Measurements from ENCODE around the gene EPC1. TPM values are rescaled to one million over a fixed set of nuclear protein-coding genes. Genes with fewer than 3 reads are reported as not detected.
"Not testable (repeated sequence)": the region's sequence is repeated elsewhere in the genome, so short reads cannot be mapped to it uniquely, and the experiment has no call there.

EPC1 gene
- total RNA-seq, 1 donor from 2014 or later, result 22.9 TPM

DNA sequence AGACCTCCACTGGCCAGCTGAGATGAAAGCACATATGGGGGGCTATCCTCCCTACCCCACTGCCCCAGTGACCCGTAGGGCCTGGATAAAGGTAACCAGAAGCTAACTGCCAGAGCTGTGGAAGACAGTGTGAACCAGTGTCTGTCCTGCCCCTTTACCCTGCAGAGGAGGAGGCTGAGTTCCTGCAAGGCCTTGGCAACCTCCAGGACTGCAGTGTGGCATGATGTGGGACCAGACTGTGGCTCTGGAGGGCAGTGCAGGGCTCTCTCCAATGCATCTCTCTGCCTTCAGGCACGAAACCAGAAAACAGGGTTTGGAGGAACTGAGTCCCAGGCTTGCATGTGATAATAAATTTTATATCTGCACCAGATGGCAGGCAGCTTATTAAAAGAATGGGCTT, 93.1 kb downstream of the EPC1 start:
- Histone ChIP-seq H3K36me3 (ENCODE audit: control insufficient read depth, insufficient read depth, low read length) (no peaks in the 10 kb centered on the region), H3K27me3 (ENCODE audit: control insufficient read depth, insufficient read depth, low read length) (no peaks in the 10 kb centered on the region), H3K4me3 (ENCODE audit: low read depth, low read length) (no peak overlapping the region)
- DNase-seq (ENCODE audit: low read depth), result no peak
- TF ChIP-seq, protein P1, sequence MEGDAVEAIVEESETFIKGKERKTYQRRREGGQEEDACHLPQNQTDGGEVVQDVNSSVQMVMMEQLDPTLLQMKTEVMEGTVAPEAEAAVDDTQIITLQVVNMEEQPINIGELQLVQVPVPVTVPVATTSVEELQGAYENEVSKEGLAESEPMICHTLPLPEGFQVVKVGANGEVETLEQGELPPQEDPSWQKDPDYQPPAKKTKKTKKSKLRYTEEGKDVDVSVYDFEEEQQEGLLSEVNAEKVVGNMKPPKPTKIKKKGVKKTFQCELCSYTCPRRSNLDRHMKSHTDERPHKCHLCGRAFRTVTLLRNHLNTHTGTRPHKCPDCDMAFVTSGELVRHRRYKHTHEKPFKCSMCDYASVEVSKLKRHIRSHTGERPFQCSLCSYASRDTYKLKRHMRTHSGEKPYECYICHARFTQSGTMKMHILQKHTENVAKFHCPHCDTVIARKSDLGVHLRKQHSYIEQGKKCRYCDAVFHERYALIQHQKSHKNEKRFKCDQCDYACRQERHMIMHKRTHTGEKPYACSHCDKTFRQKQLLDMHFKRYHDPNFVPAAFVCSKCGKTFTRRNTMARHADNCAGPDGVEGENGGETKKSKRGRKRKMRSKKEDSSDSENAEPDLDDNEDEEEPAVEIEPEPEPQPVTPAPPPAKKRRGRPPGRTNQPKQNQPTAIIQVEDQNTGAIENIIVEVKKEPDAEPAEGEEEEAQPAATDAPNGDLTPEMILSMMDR (IDR thresholded peaks at IDR 0.05; ENCODE audit: insufficient read depth, low read length, poor library complexity, severe bottlenecking), result no peak

DNA sequence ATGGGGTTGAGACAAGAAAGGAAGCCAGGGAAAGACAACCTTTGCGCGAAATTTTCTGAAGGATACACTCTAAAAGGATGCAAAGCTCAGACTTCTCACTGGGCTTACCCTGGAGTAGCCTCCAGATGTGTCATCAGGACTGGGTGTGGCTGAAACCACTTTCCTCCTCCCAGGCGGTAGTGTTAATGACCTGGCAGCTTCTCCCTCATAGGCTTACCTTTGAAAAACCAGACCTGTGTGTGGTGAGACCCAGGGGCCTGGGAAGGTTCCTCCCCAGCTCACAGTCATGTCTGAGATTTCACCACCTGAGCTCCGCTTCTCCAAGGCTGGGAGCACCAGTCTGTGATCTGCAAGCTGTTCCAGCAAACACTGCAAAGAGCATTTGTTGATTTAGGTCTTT, 93.7 kb downstream of the EPC1 start:
- TF ChIP-seq, protein P1 (IDR thresholded peaks at IDR 0.05; ENCODE audit: insufficient read depth, low read length, poor library complexity, severe bottlenecking), result no peak
- H3K4me3 ChIP-seq (ENCODE audit: low read depth, low read length), result no peak overlapping the region
- no peak for DNase-seq (ENCODE audit: low read depth)
- H3K27me3 ChIP-seq (ENCODE audit: control insufficient read depth, insufficient read depth, low read length), result no peaks in the 10 kb centered on the region
- no peaks in the 10 kb centered on the region for H3K36me3 ChIP-seq (ENCODE audit: control insufficient read depth, insufficient read depth, low read length)

- not testable (repeated sequence) for H3K36me3 ChIP-seq (ENCODE audit: control insufficient read depth, insufficient read depth, low read length); H3K4me3 ChIP-seq (ENCODE audit: low read depth, low read length); H3K27me3 ChIP-seq (ENCODE audit: control insufficient read depth, insufficient read depth, low read length); DNase-seq (ENCODE audit: low read depth)
Observed at GRCh38 chr10:32250489-32250888, 96.5 kb downstream of the EPC1 start.

DNA sequence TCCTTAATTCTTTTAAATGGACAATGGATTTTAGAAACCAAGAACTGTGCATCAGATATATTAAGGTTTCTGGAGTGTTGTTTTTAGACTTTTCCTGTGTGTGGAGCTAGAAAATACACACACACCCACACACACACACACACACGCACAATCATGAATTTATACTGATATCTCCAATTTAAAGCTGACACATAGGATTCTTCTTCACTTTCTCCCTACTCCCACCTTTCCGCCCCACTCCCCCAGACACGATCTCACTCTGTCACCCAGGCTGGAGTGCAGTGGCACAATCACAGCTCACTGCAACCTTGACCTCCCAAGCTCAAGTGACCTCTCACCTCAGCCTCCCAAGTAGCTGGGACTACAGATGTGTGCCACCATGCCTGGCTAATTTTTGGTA, 100.3 kb downstream of the EPC1 start:
- TF ChIP-seq, protein P1 (IDR thresholded peaks at IDR 0.05; ENCODE audit: insufficient read depth, low read length, poor library complexity, severe bottlenecking), result no peak
- Histone ChIP-seq H3K27me3 (ENCODE audit: control insufficient read depth, insufficient read depth, low read length) (no peaks in the 10 kb centered on the region), H3K4me3 (ENCODE audit: low read depth, low read length) (no peak overlapping the region), H3K36me3 (ENCODE audit: control insufficient read depth, insufficient read depth, low read length) (no peaks in the 10 kb centered on the region)
- DNase-seq (ENCODE audit: low read depth), result no peak

DNA sequence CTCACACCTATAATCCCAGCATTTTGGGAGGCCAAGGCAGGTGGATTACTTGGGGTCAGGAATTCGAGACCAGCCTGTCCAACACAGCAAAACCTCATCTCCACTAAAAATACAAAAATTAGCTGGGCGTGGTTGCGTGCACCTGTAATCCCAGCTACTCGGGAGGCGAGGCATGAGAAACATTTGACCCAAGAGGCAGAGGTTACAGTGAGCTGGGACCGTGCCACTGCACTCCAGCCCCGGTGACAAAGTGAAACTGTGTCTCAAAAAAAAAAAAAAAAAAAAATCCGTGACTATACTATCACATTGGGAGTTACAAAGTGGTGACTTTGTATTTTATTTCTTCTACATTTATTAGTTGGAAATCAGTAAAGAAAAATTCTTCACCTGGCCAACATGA, 101.2 kb downstream of the EPC1 start:
- Histone ChIP-seq H3K27me3 (ENCODE audit: control insufficient read depth, insufficient read depth, low read length) (no peaks in the 10 kb centered on the region), H3K4me3 (ENCODE audit: low read depth, low read length) (no peak overlapping the region), H3K36me3 (ENCODE audit: control insufficient read depth, insufficient read depth, low read length) (no peaks in the 10 kb centered on the region)
- DNase-seq (ENCODE audit: low read depth), result no peak
- TF ChIP-seq, protein P1 (IDR thresholded peaks at IDR 0.05; ENCODE audit: insufficient read depth, low read length, poor library complexity, severe bottlenecking), result no peak

GRCh38 chr10:32244421-32245207, 102.3 kb downstream of the EPC1 start:
- Histone ChIP-seq H3K4me3 (ENCODE audit: low read depth, low read length) (no peak overlapping the region), H3K27me3 (ENCODE audit: control insufficient read depth, insufficient read depth, low read length) (no peaks in the 10 kb centered on the region), H3K36me3 (ENCODE audit: control insufficient read depth, insufficient read depth, low read length) (no peaks in the 10 kb centered on the region)
- no peak for DNase-seq (ENCODE audit: low read depth)
- TF ChIP-seq, protein P1 (IDR thresholded peaks at IDR 0.05; ENCODE audit: insufficient read depth, low read length, poor library complexity, severe bottlenecking), result no peak
